HG03064 (cell line): Measurements from ENCODE around the gene FAM216B.
"Not testable (repeated sequence)": the region's sequence is repeated elsewhere in the genome, so short reads cannot be mapped to it uniquely, and the experiment has no call there.

Source experiments
- ATAC-seq: cut with Tn5 transposase; IDR thresholded peaks from one replicate; pipeline ENCODE4 v1.9.1; 2021; ENCODE audit warnings: low read depth; ENCODE audit not compliant: unreplicated experiment

FAM216B gene

DNA sequence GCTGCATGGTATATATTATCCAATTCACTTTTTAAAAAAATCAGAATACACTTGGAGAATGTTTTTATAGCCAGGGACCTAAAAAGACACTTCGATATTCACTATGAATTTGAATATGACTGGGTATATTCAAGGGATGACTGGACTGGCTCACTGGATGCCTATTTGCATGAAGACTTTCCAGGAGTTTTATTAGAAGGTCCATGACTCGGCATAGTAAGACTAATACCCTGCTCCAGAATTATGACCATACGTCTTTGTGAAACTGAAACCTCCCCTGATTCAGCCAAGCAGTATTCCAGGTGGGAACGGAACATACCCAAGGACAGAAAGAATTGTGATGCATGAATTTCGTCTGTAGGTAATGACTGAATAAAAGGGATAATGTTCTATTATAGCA, 3.9 kb upstream of the FAM216B start:
- ATAC-seq: no peak

DNA sequence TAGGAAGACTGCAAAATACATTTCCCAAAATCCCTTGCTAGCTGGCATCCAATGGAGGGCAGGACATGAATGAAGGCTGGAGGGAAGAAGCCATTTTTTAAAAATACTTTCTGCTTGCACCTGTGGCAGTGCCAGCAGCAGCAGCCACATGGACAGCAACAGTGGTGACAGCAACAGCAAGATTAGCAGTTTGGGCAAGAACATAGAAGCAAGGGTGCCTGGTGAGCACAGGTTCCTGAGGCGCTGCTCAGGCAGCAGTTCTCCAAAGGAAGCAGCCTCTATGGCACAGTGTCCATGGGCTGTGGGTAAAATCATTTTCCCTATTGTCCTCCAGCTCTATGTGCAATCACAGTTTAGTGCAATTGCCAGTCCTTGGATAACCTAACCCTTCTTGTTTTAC, 1.3 kb upstream of the FAM216B start:
- ATAC-seq: no peak

DNA sequence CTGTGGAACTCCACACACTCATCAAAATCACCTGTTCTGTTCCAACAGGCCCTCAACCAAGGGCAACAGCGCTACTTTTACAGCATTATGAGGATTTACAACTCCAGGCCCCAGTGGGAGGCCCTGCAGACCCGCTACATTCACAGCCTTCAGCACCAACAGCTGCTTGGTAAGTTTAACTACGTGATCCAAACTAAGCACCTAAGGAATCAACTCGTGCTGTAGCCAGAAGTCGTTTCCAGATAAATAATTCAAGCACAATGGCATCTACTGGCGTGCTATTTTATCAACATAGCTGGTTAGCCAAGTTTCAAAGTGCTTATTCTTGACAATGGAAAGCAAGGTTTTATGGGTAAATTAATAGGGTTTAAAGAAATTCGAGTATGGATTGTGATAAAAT, 5.3 kb downstream of the FAM216B start:
- no peak for ATAC-seq

DNA sequence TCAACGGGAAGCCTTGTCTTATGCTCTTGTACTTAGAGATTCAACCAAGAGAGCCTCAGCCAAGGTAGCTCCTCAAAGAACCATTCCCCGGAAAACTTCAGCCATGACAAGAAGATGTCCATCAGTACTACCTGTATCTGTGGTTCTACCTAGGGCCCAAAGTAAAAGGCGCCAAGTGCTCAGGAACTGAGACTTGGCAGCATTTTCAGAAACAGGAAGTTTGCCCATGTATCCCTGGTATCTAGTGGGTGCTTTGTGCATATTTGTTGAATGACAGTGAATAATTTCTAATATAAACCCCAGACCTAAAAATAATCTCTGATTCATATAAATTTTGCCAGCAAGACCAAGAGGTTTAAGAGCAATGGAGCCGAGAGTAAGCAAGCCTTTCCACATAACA, 7.2 kb downstream of the FAM216B start:
- ATAC-seq: no peak

DNA sequence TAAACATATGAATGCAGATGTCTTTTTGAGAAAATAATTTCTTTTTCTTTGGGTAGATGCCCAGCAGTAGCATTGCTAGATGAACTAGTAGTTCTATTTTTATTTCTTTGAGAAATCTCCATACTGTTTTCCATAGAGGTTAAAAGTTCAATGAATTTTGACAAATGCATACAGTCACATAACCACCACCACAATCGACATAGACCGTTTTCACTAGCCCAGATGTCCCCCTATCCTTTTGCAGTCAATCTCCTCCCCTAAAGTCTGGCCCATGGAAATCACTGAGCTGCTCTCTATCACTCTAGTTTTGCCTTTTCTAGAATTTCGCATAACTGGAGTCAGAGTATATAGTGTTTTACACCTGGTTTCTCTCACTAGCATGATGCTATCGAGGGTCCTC, 10.8 kb downstream of the FAM216B start:
- ATAC-seq: no peak

DNA sequence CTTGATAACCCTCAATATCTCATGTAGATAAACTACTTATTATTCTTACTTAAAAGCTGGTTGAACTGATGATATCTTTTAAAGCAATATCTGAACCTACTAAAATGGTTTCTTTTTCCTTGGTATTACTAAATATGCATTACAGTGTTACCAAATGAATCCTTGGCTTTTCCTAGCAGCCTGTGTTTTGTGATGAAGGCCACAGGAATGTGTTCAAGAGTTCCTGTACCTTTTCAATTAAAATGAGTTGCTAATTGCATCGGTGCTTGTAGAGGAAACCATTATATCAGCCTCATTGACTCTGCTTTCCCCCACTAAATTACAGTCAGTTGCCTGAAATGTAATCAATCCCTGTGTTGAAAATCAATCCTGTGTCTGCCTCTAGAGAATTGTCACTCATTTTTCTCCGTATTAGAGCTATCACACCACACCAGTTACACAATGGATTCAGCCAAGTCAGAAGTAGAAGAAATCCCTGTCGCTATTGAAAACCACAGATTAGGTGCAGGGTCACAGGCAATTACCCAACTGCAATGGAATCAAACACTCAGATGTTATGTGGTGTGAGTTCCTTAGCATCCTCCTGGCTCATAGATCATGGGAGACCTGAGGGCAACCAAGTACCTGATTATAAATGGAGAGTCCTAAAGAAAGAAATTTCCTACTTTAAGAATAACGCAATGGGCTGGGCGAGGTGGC, 13.3 kb downstream of the FAM216B start:
- no peak for ATAC-seq

DNA sequence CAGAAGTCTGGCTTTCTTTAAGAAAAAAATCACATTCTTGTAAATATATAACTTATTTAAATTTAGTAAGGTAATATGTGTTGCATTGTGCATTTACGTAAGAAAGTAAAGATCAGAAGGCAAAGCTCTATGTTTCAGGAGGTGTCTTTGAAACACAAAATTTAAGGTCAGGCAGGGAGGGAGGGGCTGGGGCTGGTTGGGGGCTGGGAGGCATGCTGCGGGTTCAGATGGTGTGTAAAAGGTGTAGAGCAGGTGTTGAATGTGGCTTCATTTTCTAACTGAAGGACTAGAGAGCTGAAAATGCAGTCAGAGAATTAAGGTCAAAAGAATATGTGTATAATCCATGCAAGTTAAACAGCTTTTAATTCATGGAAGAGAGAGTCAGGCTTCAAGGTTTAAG, 14.3 kb downstream of the FAM216B start:
- no peak for ATAC-seq

DNA sequence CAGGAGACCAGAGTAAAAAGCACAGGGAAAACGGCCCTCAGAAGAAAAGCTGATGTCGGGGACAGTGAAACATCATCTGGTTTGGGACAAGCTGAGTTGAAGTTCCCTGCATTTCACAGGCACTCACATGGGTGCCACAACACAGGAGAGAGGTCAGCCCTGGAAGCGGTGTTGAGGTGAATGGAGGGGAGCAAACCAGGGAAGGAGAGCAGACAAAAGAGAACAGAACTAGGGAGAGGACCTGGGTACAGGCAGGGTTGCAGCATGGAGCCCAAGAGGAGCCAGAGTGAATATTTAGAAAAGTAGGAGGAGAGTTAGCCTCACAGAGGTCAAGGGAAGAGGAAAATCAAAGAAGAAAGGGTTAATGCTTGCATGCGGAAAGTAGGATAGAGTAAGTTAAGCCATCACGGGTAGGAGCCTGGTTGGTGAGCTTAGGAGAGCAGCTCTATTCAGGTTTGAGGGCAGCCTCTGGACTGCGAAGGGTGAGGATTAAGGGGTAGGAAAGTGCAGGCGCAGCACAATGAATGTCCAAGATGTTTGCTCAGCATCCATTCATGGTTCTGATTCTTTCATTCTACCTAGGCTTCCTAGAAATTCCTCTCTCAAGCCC, 15.5 kb downstream of the FAM216B start:
- no peak for ATAC-seq

DNA sequence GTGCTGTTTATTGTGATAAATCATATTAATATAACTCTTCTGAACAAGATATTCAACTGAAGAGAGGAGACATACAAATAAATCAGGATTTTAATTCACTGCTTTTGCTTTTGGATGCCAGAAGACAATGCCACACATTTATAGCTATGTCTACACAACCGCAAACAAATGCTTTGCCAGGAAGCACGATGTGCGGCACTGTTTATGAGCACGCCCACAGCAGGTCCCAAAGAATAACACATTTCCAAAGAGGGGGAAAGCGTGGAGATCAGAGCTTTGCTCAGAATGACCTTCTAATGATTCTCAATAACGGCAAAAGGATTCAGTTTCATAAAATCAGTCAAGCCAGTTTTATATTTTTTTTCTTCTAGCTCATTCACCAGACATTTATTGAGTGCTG, 16.7 kb downstream of the FAM216B start:
- ATAC-seq: no peak

DNA sequence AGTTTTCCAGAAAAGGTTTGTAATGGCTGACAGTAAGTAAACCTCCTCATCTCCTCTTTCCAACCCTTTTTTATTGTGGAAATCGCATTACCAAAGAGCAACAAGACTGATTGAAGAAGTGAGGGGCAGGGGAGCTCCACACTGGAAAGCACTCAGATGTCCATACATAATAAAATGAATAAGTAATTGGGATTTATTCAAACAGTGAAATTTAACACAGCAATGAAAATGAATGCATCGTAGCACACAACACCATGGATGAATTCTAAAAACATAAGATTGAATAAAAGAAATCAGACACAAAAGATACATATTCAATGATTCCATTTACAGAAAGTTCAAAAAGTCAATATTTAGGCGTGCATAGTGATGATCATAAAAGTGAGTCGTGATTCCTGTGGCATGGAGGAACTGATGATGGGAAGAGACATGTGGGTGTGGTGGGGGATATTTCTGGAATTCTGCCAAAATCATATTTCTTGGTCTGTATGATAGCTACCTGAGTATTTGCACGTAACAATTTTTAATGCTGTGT, 18.8 kb downstream of the FAM216B start:
- ATAC-seq: no peak

DNA sequence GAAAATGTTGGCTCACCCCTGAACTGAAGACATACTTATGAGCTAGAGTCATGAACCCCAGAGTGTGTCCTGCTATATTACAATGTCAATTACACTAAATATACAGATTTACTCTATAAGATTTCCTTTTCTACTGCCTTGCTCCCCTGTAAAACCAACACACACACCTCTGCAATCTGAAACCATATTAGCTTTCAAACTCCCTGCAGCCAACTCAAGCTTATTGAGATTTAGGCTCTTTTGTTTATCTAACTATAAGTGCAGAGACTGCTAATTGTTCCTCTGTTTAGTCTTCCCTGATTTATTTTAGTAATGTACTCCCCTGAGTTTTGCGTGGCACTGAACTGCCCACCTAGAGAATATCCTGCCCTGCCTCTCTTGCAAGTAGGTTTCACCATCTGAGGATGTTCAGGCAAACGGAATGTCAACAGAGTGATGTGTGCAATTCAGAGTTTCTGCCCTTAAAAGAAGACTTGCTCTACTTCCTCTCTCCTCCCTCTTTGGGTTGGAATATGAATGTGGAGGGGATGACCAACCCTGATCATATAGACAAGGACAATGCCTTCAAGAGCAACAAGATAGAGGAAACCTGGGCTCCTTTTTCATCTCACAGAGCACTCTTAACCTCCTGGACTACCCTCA, 22.3 kb downstream of the FAM216B start:
- no peak for ATAC-seq

DNA sequence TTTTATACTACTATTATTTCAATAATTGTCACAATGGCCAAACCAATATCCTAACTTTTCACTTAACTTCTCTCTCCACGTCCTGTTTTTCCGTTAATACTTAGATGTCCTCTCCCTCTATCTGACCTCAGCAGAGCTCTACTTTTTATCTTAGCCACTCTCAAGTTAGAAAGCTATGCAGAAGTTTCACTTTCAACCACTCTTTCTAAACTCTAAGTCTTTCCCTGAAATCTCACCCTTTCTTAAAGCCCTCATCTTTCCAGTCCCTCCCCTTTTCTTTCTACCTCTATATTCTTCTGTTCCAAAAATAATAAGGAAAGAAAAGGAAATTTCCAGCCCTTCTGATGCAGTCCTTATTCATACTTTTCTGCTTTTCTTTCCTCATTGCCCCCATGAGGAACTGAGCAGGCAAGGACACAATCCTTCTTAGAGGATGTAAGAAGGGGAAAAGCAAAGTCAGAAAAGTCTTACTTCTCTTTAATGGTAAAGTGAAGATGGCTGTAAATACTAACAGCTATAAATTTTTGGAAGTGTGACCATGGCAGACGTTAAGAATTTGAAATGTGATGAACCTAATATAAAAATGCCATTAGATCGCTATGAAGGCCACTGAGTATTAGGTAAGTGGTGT, 23.0 kb downstream of the FAM216B start:
- no peak for ATAC-seq

DNA sequence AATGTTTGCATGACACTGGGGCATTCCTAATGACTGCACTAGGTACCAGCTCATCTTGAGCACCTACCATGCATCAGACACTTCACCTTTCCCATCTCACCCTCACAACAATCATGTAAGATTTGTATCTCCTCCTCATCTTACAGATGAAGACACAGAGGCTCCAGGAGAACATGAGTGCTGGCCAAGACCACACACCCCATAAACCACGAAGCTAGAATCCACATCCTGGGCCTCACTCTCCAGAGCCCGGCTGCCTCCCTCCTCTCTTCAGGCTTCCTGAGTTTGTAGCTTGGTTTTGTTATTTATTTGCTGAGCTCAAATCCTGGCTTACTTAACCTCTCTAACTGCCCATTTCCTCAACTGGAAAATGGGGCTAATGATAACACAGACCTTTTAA, 25.9 kb downstream of the FAM216B start:
- no peak for ATAC-seq

DNA sequence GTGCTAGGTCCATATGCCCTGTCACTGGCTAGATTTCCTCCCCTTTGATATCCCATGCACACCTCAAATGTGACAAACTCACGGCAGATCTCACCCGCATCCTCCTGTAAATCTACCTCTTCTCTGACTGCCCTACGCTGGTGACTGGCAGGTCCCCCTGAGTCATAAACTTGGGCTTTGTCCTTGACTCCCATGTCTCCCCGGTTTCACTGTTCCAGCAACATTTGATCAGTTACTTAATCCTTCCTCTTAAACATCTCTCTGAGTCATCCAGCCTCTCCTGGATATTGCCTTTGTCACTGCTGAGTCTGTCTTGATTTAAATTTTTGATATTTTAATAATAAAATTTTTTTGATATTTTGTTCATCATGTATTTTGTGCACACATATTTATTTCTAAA, 26.5 kb downstream of the FAM216B start:
- no peak for ATAC-seq

DNA sequence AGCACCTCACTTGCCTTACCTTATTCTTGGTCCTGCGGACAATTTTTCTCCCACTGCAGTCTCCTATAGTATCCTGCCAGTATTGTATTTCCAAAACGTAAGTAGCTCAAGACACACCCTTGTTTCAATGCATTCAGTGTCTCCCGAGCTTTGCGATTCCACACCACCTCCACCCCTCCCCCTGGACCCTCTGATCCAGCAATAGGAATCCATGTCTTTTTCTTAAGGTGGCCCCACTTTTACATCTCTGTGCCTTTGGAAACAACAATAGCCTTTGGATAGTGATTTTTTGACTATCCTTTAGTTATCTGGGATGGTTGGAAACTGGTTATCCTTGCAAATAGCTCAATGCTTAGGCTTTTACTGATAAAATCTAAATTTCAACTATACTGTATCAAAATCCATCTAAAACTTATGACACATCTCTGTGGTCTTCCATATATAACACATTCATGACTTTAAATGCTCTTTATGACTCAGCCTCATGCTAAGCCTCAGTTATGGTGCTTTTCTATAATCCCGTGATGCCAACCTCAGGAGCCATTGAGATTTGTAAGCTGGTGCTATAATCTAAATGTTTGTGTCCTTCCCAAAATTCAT, 27.1 kb downstream of the FAM216B start:
- ATAC-seq: no peak

DNA sequence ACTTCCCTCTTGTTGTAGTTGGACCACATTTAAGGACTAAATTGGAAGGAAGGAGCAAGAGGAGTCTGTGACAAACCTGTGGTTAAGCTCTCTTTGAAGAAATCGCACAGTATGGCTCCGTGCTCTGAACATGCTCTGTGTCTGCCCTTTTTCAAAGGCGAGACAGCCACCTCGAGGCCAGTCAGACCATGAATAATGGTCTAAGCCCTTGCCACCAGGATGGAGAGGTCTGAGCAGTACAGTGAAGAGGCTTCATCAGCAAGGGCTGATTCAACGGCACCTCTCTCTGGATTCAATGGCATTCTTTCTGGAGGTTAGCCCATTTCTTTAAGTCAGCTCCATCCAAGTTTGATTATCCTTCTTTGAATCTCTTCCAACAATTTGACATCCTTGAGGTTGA, 30.9 kb downstream of the FAM216B start:
- ATAC-seq: no peak

DNA sequence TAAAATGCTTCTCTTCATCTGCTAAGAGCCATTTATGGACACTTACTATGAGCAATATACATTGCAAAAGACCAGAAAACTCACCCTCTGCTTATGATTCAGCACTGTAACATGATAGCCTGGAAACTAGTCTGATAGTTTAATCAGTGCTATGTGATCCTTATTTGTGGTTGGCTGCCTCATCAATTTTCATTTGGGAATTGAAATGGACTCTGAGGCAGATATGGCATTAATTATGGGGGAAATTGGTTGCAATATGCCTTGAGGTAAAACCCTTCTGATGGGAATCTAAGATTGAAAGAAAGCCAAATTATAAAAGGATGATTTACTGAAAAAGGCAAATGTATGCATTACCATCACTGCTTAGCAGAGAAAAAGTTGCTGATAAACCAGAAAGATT, 33.5 kb downstream of the FAM216B start:
- no peak for ATAC-seq

DNA sequence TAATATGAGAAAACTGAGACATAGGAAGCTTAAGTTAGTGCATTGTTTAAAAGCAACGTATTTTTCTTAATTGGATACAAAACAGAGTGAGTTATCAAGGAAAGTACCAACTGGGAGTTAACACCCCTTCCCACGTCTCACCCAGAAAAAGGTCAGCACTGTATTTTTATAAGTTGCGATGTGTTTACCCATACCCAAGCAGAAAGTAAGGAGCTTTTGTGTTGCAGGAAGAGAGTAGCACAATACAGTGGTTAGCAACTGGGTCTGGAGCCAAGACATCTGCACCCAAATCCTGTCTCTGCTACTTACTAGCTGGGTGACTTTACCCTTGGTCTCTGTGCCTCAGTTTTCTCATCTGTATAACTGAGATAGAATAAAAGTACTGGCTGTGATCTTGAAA, 34.3 kb downstream of the FAM216B start:
- no peak for ATAC-seq

DNA sequence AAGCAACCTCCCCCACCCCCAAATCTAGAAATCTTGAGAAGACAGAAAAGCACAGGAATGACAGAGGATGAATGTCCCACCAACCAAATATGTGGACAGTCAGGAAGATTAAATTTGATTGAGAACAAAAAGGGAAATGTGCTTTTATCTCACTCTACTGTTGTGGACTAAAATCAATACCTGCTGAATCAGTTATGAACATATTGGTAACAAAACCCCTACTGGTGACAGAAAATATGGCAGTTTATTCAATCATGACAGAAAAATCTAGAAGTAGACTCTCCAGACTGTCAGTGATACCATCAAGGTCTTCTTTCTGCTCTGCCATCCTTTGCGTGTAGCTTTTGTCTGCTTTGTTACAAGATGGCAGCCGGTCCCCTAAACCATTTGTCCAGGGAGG, 35.2 kb downstream of the FAM216B start:
- ATAC-seq: no peak

DNA sequence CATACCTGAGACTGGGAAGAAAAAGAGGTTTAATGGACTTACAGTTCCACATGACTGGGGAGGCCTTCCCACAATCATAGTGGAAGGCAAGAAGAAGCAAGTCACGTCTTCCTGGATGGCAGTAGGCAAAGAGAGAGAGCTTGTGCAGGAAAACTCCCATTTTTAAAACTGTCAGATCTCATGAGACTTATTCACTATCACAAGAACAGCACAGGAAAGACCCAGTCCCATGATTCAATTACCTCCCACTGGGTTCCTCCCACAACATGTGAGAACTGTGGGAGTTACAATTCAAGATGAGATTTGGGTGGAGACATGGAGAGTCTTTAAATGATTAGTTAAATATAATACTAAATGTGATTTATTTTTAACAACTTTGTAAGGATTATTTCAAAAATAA, 38.3 kb downstream of the FAM216B start:
- not testable (repeated sequence) for ATAC-seq

DNA sequence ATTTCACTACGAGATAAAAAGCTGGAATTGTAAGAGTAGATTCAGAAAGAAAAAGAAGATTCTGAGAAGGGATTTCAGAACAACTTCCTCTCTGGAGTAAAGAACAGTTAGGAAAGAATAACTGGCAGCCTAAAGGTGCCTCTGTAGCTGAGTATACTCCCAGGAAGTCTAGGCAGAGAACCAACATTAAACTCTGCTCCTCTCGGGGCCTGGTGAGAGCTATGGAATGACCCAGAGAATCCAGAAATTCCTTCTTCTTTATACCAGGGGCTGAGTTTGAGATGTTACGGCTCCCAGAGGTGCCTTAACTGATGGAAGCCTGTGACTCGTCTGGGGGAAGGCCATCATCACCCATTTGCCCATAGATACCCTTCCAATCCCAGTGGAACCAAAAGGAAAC, 39.1 kb downstream of the FAM216B start:
- no peak for ATAC-seq
